Fibroblast of skin of abdomen (primary cell): ENCODE data around the gene ERG.
A peak's percentile ranks its signal among the peaks of the same experiment; 100 is the strongest.

ENCODE experiments used
- DNase-seq: peaks from one replicate; pipeline ENCODE4 v3.0.0-alpha.2; 2013

The ERG gene

DNA sequence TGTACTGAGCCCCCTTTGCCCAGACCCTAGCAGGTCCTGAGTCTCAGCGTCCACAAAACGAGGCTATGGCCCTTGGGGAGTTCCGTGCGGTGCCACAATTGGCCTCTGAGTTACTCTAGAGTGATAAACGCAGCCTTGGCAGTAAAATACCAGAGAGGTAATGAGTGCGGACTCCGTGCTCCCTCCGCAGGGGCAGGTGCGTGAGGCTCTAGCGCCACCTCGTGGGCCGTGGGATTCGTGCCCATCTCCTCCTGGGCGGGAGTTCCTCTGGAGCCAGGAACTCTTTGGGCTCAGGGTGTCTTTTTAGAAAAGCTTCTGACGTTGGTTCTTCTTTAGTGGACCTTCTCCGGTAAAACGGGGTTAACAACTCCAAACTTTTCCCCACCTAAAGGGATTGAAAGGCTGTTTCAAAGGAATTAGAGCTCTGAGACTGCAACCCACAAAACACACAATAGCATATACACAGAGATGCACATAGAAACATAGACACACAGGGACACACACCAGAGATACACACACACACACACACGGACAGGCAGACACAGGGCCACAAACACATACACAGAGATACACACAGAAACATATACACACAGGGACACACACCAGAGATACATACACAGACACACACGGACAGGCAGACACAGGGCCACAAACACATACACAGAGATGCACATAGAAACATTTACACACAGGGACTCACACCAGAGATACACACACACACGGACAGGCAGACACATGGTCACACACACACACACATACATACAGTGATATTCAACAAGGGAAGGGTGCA is 142.1 kb downstream of the ERG start:
- DNase-seq: peak; percentile 71

DNA sequence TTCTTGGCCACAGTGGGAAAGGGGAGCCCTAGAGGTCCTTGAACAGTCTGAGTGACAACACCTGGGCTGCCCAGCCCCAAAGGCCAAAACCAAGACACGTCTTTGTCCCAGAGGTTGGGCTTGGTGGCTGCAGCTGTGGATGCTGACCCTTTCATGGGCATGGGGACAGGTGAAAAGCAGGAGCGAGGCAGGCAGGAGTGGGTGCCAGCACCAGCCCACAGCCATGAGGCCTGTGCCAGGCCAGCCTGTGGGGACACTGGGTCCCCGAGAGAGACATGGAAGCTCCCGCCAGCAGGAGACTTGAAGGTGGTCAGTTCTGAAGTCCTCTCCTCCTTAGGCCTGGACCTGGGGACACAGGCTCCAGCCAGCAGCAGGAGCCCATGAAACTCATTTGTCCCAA is 142.9 kb downstream of the ERG start:
- DNase-seq: no peak

DNA sequence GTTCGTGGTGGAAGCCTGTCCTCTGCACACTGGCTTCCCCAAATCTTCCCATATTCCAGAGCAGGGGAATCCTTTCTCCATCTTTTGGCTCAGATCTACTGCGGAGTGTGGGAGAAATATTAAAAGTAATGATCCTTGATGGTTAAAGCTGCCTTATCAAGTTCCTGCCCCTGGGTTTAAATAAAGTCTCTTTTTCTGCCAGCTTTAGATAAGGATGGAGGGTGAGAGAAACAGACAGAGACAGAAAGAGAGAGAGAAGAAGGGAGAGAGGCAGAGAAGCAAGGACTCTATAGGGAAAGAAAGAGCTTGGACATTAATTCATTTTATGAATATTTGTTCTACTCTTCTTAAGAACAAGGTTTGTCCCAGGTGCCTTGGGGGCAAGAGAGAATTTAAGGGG is 143.5 kb downstream of the ERG start:
- DNase-seq: no peak

DNA sequence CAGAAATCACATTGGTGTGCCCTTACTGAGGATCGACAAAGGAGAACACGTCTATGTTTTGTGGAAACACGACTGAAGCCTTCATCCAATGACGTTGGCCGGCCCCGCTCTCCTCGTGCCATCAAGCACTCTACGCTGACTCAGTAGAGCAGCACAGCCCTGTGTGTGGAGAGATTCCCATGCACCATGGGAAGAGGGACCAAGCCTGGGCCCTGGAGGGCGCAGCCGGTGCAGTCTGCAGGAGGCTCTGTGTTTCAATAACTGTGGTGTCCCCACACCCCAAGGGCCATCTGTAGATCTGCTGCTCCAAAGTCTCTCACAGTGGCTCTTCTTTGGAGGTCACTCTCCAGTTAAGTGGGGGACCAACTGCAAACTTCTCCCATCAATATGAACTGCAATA is 144.0 kb downstream of the ERG start:
- DNase-seq: no peak

DNA sequence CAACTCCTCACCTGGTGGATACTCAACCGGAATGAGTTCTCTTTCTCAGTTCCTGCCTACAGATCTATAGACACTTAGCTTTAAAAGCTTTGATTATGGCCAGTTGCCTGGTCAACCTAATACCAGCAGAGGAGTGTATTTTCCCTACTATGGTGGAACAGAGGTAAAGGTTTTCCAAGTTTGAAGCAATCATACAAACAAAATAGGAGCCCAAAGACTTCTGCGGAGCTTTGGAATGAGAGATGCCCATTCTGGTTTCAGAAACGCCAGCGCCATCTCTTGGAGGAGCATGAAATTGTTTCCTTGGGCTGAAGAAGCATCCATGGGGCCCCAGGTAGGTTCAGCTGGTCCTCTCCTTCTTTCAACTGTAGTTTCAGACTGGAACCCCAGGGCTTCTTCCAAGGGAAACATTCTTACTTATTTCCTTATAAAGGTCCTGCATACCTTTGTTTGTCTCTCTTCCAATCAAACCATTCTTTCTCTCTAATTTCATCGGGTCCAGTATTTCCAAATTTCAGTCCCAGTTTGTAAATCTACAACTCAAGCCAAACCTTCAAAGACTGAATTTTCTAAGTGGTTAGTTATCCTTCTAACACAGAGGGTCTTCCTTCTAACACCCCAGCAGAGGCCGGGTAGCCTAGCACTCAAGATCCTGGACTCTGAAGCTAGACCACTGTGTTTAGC is 145.6 kb downstream of the ERG start:
- DNase-seq: peak; percentile 81

DNA sequence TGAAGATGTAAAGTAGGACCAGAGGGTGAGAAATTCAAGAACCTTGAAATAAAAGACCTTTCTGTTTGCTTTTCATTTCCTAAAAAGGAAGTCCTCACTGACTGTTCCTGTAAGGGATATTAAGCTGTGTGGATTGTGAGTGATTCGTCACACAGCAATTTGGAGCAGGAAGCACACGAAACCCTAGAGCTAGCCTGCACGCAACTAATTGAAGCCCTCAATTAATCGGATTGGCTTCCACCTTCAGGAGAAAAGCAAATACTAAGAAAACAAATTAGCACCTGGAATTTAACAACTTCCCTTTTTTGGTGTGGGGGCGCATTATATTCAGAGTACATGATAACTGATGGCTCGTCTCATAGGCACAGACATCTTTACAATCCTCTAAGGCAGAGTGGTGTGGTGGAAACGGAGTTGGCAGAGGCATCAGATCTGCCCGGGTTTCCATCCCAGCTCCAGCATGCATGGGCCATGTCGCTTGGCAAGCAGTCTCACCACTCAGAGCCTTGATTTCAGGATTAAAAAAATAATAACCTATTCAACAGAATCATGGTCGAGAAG is 146.2 kb downstream of the ERG start:
- peak; percentile 95 for DNase-seq

DNA sequence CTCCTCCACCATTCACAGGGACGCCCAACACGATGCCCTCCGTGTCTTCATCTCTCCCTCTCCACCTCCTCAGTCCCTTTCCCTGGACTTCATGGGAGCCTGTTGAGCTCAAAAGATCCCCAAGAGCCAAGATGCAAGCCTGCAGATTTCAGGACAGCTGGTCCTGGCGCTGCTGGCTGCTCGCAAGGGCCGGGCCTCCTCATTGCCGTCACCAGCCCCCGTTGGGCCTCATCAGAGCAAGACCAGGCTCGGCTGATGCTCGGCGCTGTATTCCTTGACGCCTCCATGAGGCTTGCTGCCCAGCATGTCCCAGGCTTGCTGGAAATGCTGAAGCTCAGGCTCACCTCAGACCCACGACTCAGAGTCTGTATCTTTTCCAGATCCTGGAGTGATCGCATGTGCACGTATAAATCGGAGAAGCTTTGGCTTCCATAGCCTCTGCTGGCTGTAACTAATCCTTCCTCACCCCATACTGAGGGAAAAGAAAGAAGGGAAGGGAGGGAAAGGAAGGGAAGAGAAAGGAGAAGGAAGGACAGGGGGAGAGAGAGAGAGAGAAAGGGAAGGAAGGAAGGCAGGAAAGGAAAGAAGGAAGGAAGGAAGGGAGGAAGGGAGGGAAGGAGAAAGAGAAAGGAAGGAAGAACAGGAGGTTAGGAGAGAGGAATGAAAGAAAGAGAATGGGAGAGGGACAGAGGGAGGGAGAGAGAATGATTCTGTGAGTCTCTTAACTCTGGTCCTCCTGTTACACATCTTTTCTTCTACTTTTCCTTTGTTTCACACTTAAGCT is 146.9 kb downstream of the ERG start:
- DNase-seq: no peak

DNA sequence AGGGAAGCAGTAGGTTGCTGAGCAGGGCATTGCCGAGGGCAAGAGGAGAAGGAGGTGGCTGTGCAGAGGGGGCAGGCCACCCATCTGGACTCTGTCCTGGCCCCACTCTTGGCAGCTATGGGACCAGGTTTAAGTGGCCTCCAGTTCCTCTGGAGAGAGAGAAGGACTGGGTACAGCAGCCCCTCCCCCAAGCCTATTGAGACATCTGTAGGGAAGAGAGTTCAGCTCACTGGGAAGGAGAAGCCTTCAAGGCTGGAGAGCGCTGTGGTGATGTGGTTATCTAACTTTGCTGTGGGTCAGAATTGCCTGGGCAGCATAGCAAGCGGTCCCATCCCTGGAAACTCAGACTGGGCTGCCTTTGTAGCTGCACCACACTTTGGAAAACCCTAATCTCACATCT is 147.6 kb downstream of the ERG start:
- DNase-seq: peak; percentile 39

DNA sequence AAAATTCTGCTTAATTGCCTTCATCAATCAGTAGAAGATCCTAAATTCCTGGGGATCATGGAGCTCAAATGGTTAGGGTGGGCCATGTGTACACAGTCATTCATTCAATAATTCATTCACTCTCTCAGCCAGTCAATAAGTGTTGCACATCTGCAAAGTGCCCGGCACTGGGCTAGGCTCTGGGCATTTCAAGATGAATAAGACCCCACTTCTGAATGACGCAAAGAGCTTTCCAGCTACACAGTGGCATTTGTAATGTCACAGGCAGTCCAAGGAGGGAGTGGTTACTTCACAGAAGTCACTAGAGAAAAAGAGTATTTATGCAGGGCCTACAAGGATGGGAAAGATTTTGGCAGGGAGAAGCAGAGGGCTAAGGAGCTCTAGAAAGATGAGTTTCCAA is 148.3 kb downstream of the ERG start:
- no peak for DNase-seq

DNA sequence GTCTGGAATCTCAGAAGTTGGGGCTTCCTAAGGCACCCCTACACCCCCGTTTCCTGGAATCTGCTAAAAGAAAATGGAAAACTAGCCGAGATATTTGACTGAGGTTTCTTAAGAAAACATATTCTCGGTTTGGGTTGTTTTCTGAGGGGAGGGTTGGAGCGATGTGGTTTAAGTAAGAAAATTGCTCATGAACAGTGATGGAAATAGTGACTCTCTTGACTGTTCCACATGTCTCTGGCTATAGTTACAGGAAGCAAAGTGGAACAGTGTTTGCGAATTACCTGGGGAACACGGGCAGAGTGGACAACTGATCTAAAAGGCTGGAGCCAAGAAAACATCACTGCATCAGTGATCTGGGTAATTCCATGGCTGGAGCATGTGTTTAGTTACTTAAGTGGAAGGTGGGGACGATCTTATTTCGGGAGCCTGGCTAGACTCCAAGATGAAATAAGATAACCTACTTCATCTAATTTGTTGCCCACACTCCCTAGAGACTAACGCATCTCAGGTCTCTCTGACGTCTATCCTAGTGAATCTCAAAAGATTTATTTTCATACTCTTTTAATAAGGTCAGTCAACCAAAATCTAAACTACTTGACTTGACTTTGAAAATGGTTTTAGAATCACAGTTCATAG is 149.0 kb downstream of the ERG start:
- peak; percentile 72 for DNase-seq

DNA sequence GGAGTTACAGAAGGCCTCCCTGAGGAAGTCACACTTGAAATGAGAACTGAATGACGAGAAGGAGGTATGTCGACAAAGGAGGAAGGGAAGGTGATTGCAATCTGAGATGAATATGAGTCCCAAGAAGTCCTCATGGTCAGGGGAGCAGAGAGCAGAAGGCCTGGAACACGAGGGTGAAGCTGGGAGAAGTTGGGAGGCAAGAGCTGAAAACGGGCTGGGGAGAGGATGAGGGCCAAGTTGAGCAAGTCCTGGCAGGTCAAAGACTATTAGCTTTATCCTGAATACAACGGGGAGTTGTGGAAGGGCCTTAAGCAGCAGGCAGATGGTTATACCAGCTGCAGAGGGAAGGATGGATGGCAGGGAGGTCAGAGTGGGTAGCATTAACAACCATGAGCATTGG is 152.0 kb downstream of the ERG start:
- no peak for DNase-seq

DNA sequence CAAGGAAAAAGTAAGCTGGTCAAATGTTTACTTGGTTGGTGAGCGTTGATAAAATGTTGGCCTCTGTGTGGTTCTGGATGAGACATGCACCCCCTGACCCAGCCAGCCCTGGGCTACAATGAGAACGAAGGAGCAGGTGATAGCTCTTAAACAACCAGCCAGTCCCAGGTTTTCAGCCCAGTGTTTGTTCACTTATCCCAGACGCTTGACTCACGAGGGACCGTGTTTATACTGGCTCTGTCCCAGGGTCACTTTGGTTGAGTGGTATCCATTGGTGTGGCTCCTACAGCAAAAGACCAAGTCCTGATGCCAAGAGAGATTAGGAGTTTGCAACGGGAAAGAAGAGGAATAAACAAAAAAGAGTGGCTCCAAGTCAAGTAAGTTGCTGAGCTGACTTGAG is 154.6 kb downstream of the ERG start:
- DNase-seq: no peak

DNA sequence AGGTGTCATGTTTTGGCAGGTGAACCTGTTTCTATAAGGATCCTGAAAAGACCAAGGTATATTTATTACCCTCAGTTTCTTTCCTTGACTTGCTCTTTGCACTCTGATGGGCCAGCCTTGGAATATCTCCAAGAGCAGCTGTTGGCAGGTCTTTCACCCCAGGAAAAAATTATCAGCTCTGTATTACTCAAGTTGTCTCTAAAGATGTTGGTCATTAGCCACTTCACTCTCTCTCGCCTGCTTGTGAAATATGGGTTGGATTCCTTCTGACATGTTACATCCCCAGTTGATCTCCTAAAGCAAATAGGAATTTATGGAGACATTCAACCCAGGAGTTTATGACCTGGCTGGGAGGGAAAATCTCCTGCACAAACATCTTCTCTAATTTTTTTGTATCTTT is 155.5 kb downstream of the ERG start:
- no peak for DNase-seq

DNA sequence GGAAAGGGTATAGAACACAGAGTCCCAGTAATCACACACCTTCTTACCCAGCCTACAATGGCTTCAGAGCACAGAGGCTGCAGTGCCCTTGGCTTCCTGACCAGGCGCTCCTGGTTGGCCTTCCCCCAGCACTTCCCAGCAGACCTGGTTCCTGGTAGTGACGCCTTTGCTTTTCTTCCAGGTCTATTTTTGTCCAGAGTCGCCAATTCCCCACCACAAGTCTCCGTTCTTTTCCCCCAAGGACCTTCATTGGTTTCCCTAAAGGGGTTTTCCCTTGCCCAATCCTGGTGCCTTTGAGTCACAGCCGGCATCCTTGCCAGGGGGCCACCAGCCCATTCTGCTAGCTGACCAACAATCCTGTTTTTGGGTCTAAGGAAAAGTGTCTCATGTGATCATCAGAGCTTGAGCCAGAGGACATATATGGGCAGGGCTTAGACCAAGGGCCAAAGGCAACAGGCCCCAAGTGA is 156.7 kb downstream of the ERG start:
- DNase-seq: no peak

DNA sequence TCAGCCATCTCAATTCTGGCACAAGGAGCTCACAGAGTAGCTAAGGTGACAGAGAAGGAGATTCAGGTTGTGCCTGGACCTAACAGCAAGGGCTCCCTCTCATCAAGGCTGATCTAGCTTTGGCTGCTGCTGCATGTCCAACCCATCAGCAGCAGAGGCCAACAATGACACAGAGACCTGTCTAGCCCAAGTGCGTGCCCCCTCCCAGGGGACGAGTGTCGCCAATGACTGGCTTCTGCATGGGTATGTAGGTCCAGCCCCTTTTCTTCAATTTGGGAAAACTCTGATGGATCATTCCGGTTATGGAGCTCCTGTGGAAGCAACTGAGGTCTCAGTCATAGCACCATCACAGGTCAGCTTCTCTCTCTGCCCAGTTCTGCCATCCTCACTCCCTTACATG is 158.1 kb downstream of the ERG start:
- DNase-seq: no peak

DNA sequence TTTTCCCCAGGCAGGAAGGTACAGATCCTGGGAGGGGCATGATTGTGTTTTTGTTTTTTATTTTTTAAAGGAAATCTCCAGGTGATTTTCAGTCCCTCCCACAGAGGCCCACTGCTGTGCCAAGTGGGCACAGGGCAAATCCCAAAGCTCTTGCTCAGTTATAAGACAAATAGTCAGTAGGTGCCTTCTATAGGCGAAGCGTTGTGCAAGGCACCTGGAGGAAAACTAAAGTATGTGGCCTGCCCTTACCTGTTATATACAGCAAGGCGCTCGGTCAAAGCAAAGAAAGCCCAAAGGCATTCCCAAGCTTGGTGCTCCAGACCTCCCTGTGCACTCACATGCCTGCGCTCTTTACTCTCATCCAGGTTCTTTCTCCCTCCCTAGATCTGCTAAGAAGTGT is 160.5 kb downstream of the ERG start:
- no peak for DNase-seq

DNA sequence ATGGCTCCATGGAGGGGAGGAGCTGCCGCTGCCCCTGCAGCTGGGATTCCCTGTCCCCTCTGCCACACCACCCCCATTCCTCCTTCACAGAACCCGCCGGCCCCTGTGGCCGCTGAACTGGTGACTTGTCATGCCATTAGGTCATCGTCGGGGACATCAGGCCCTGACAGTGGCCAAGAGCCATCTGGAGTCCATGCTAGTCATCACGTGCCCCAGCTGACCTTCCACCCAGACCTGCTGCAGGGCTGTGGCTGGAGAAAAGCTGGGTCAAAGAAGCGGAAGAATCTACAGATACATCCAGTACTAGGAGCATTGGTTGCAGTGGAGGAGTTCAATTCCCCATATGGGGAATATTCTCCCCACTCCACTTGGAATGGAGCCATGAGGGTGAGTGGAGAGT is 163.4 kb downstream of the ERG start:
- no peak for DNase-seq

DNA sequence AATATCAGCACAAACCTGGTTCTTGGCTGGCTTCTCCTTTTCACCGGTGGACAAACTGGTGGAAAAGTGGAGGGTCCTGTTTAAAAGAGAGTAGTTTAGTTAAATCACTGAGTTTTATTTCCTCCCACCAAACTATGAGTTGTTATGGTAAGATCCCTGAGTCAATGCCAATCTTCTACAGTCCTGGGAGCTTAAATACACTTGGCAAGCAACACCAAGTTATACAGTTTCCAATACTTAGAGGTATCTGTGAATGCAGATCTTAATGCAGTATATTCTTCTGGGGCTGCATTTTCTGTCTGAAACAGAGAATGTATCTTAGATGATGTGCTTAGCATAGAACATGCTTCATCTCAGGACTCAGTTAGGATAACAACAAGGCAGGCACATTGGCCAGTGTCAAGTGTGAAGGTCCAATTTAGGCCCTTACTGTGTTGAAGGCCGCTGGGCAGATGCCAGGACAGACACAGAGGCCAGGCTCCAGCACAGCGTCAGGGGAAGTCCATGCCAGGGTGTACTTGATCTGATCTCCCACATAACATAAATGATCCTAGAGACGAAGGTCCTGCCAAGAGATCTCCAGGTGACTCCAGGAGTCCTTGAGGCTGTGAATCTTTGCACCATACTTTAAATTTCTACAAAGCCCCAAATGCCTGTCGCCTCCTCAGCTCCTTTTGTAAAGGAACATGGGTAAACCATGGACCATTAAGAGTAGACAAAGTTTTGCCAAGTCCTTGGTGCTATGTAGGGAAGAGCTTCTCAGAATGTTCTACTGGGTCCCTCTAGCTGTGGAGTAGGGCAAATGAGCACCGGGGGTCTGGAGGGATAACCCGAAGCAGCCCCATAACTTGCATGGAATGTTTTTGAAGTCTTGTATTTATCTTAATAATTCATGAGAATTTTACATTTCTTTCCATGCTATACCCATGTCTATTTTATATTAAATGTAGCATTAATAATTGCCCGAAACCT is 164.7 kb downstream of the ERG start:
- DNase-seq: no peak

DNA sequence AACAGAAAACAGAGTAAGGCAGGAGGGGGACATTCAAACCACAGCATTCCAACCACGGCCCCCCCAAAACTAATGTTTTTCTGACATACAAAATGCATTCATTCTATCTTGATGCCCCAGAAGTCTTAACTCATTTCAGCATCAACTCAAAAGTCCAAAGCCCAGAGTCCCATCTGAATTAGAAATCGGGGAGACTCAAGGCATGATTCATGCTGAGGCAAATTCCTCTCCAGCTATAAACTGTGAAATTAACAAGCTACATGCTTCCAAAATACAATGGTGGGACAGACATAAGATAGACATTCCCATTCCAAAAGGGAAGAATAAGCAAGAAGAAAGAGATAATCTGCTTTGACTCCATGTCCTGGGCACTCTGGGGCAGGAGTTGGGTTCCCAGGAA is 167.6 kb downstream of the ERG start:
- DNase-seq: peak; percentile 46
